CD4-positive, alpha-beta T cell treated with Interleukin-4 for 1 hour (primary cell): ENCODE measurements around the gene SEC24D.

ENCODE experiments used
- DNase-seq, 2 donors: peaks; one replicate each; pipeline ENCODE4 v3.0.0-alpha.2; 2020 to 2022

SEC24D gene

GRCh38 chr4:118839221-118839927 lies 3.4 kb upstream of the SEC24D start:
- no peak for DNase-seq

- no peak for DNase-seq
Observed at GRCh38 chr4:118837121-118837507, 1.2 kb upstream of the SEC24D start.

- DNase-seq, result peak; percentile 77 to 80
Observed at GRCh38 chr4:118836301-118837120, 585 bp upstream of the SEC24D start.

GRCh38 chr4:118834960-118835569 lies 861 bp downstream of the SEC24D start:
- DNase-seq, result peak; percentile 55 to 67

- DNase-seq, result no peak
Observed at GRCh38 chr4:118834070-118834469, 1.9 kb downstream of the SEC24D start.

- no peak for DNase-seq
Observed at GRCh38 chr4:118833192-118833820, 2.6 kb downstream of the SEC24D start.

GRCh38 chr4:118829107-118829506 lies 6.8 kb downstream of the SEC24D start:
- DNase-seq, result no peak

GRCh38 chr4:118826723-118827444 lies 9.0 kb downstream of the SEC24D start:
- no peak for DNase-seq

- no peak for DNase-seq
Observed at GRCh38 chr4:118825799-118826198, 10.1 kb downstream of the SEC24D start.

GRCh38 chr4:118824141-118824540 lies 11.8 kb downstream of the SEC24D start:
- no peak for DNase-seq

GRCh38 chr4:118823471-118823870 lies 12.5 kb downstream of the SEC24D start:
- no peak for DNase-seq

- no peak for DNase-seq
Observed at GRCh38 chr4:118821590-118822293, 14.2 kb downstream of the SEC24D start.

- DNase-seq, result no peak
Observed at GRCh38 chr4:118817178-118817930, 18.6 kb downstream of the SEC24D start.

GRCh38 chr4:118816538-118817177 lies 19.3 kb downstream of the SEC24D start:
- DNase-seq, result no peak

- DNase-seq, result no peak
Observed at GRCh38 chr4:118814891-118815290, 21.0 kb downstream of the SEC24D start.

- no peak for DNase-seq
Observed at GRCh38 chr4:118814058-118814457, 21.9 kb downstream of the SEC24D start.

GRCh38 chr4:118813561-118813960 lies 22.4 kb downstream of the SEC24D start:
- DNase-seq, result no peak

- no peak for DNase-seq
Observed at GRCh38 chr4:118811832-118812231, 24.1 kb downstream of the SEC24D start.

GRCh38 chr4:118810991-118811764 lies 24.7 kb downstream of the SEC24D start:
- DNase-seq, result no peak

GRCh38 chr4:118807659-118808058 lies 28.3 kb downstream of the SEC24D start:
- no peak for DNase-seq
